BLaER1 treated with 17β-estradiol and CSF1 and Interleukin-3, amounts not matched to agents 10 nM and 100 nM (cell line): ENCODE data around the gene PYGL.
A peak's percentile ranks its signal among the peaks of the same experiment; 100 is the strongest.

Experiments
- H3K27ac ChIP-seq, 11 experiments: shearing (Covaris generic); formaldehyde crosslinking; 2 replicates each; pipeline ENCODE4 v1.8.1; 2022
- H3K27me3 ChIP-seq, 11 experiments: shearing (Covaris generic); formaldehyde crosslinking; 2 replicates each; pipeline ENCODE4 v1.8.1; 2022
- H3K36me3 ChIP-seq, 11 experiments: shearing (Covaris generic); formaldehyde crosslinking; 2 replicates each; pipeline ENCODE4 v1.8.1; 2022
- H3K4me1 ChIP-seq, 10 experiments: shearing (Covaris generic); formaldehyde crosslinking; 2 replicates each; pipeline ENCODE4 v1.8.1; 2022
- H3K4me2 ChIP-seq, 11 experiments: shearing (Covaris generic); formaldehyde crosslinking; 2 replicates each; pipeline ENCODE4 v1.8.1; 2022
- H3K4me3 ChIP-seq, 10 experiments: shearing (Covaris generic); formaldehyde crosslinking; 2 replicates each; pipeline ENCODE4 v1.8.1; 2022
- H3K9ac ChIP-seq, 11 experiments: shearing (Covaris generic); formaldehyde crosslinking; 2 replicates each; pipeline ENCODE4 v1.8.1; 2022
- H3K9me3 ChIP-seq, 11 experiments: shearing (Covaris generic); formaldehyde crosslinking; replicated peaks in 1 of 11; 2 replicates each; pipeline ENCODE4 v1.8.1; 2022
- H4K20me1 ChIP-seq, 11 experiments: shearing (Covaris generic); formaldehyde crosslinking; 2 replicates each; pipeline ENCODE4 v1.8.1; 2022
- Cebpa-rat ChIP-seq, 11 experiments: shearing (Covaris generic); IDR thresholded peaks; 2 replicates each; pipeline ENCODE4 v1.8.1; 2022

Gene PYGL

DNA sequence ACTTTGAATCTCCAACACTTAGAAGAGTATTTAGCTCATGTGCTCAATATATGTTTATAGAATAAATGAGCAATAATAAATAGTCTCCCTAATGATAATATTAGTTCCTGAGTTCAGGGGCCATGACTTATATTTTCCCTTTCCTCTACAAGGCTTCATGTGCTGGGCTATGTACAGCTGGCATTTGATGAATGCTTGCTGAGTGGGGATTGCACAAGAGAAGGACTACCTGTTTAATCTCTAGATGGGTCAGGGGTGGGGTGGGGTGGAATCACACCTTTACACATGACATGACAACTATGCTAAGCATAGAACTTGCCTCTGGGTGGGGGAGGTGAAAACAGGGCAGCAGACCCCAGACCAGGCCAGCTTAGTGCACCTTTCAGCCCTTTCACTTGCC lies 80.0 kb downstream of the PYGL start:
- no peak for TF ChIP-seq Cebpa-rat (IDR thresholded peaks at IDR 0.05)
- Histone ChIP-seq H3K27me3 (peaks cover 0 to under 1% (median 0%) of the 10 kb centered on the region in 11 experiments; a peak in 1 of 22 replicates), H3K4me2 (peak overlapping the region in 3 of 11 experiments; percentile 44 to 82 (median 68); a peak in 3 of 22 replicates), H3K36me3 (no peaks in the 10 kb centered on the region), H3K4me1 (peaks cover 28 to 54% (median 30%) of the 10 kb centered on the region in 10 experiments), H3K9ac (no peak overlapping the region), H3K27ac (no peak overlapping the region), H3K4me3 (no peak overlapping the region), H4K20me1 (no peaks in the 10 kb centered on the region), H3K9me3 (no peaks in the 10 kb centered on the region)

DNA sequence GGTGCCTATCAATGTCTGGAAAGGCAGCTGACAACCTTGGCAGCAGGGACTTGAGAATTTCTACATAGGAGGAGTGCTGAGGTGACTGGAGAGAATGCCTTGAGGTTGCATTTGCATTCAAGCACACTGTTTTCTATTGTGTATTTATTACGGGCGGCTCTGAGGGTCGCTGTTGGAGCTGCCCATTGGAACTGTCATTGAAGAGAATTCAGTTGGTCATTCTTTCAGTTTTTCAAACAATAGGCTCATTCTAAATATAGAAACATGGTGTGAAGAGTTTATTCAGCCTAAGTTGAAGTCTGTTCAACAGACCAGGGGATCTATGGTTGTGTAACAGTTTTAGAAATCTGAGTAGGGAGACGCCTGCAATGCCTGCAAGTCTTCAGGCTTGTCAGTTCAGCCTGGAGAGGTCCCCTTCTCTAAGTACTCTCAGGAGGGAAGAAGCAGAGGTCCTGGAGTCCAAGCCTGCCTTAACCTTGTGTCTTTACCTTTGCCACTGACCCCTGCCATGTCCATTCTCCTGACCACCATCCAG lies 82.2 kb downstream of the PYGL start:
- no peak for TF ChIP-seq Cebpa-rat (IDR thresholded peaks at IDR 0.05)
- H3K4me2 ChIP-seq: peak overlapping the region in 1 of 11 experiments; percentile 19; a peak in 1 of 22 replicates
- peaks cover 46 to 72% (median 50%) of the 10 kb centered on the region in 10 experiments for H3K4me1 ChIP-seq
- H4K20me1 ChIP-seq: no peaks in the 10 kb centered on the region
- H3K36me3 ChIP-seq: no peaks in the 10 kb centered on the region
- no peak overlapping the region for H3K9ac ChIP-seq
- H3K27me3 ChIP-seq: no peaks in the 10 kb centered on the region; a peak in 1 of 22 replicates
- no peak overlapping the region for H3K4me3 ChIP-seq
- no peaks in the 10 kb centered on the region for H3K9me3 ChIP-seq
- H3K27ac ChIP-seq: no peak overlapping the region

DNA sequence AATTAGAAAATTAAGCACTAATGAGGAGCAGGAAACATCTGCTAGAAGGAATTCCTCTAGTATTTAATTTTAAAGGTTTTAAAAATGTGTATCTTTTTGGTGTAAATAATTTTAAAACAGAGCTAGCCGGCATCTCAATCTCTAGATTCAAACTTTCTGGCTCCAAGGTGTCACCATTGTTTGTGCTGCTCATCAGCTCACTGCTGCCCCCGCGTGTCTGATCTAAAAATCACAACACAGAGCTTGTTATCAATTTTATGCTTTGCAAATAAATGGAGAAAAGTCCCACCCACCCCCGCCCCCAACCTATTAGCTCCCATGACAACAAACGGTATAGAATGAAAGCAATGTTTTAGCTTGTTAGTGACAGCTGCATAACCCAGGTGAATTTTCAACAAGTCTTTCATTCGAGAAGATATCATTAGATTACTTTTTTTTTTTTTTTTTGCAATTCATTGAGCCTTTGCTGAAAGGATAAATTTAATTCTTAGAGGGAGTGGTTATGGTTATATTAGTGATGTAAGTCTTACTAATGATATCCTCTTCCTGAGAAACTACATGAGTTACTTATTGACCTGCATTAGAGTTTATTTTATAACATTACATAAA lies 83.7 kb downstream of the PYGL start:
- TF ChIP-seq Cebpa-rat (IDR thresholded peaks at IDR 0.05): no peak
- Histone ChIP-seq H3K27me3 (no peaks in the 10 kb centered on the region; a peak in 1 of 22 replicates), H3K9ac (peak overlapping the region; percentile 53 to 79 (median 71); a peak in 21 of 22 replicates), H4K20me1 (no peaks in the 10 kb centered on the region), H3K4me3 (peak overlapping the region; percentile 52 to 71 (median 60)), H3K4me2 (peak overlapping the region; percentile 88 to 99 (median 94)), H3K9me3 (no peaks in the 10 kb centered on the region), H3K36me3 (no peaks in the 10 kb centered on the region), H3K4me1 (peaks cover 34 to 61% (median 42%) of the 10 kb centered on the region in 10 experiments), H3K27ac (peak overlapping the region in 9 of 11 experiments; percentile 10 to 79 (median 68); a peak in 16 of 22 replicates)

DNA sequence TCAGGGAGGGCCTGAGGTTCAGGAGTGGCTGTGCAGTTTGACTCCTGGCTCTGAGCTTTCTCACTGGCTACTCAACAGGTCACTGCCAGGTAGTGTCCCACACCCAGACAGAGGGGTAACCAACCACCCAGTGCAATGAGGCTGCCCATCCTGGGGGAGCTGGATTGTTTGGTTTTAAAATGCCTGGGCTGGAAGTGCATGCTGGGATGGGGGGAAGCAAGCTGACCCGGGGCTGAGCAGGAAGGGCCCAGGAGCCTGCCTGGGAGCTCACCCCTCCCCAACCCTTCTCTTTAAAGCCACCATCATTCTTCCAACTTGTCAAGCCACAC lies 85.0 kb downstream of the PYGL start:
- H3K4me2 ChIP-seq: peak overlapping the region; percentile 88 to 99 (median 94)
- H4K20me1 ChIP-seq: no peaks in the 10 kb centered on the region
- no peaks in the 10 kb centered on the region for H3K9me3 ChIP-seq
- H3K4me3 ChIP-seq: peak overlapping the region; percentile 52 to 71 (median 60)
- no peaks in the 10 kb centered on the region for H3K27me3 ChIP-seq
- TF ChIP-seq Cebpa-rat (IDR thresholded peaks at IDR 0.05): no peak
- H3K36me3 ChIP-seq: no peaks in the 10 kb centered on the region
- peak overlapping the region; percentile 53 to 79 (median 71); a peak in 21 of 22 replicates for H3K9ac ChIP-seq
- peak overlapping the region in 10 of 11 experiments; percentile 10 to 79 (median 68); a peak in 16 of 22 replicates for H3K27ac ChIP-seq
- H3K4me1 ChIP-seq: peaks cover 36 to 59% (median 41%) of the 10 kb centered on the region in 10 experiments

DNA sequence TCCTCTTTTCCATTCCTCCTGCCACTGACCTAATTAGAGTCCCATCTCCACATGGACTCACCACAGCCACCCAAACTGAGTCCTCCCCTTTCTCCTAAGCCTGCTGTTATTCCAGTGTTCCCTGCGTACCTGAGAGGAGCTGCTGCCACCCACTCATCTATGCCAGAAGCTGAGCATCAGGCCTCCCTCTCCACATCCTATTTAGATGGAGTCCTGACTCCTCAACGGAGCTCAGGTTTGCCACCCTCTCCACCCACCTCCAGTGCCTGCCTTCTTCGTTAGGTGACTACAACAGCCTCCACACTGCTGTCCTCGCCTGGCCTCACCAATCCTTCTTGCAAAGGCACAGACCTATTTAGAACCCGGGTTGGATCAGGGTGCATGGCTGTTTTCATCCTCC lies 87.6 kb downstream of the PYGL start:
- TF ChIP-seq Cebpa-rat (IDR thresholded peaks at IDR 0.05): no peak
- H3K9ac ChIP-seq: no peak overlapping the region

DNA sequence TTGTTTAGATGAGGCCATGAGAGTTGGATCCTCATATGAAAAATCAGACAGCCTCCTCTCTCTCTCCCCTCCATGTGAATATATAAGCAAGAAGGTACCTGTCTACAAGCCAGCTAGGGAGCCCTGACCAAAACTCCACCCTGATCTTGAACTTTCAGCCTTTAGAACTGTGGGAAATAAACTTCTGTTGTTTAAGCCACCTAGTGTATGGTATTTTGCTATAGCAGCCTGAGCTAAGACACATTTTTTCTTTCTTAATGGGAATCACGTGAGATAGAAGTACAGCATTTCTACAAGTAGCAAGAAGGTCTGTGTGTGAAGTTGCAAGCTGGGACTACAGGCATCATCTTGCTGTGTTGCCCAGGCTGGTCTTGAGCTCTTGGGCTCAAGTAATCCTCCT lies 88.7 kb downstream of the PYGL start:
- Histone ChIP-seq H3K36me3 (no peaks in the 10 kb centered on the region), H3K4me1 (peaks cover 34 to 47% (median 42%) of the 10 kb centered on the region in 10 experiments), H4K20me1 (no peaks in the 10 kb centered on the region), H3K9me3 (no peaks in the 10 kb centered on the region), H3K27me3 (no peaks in the 10 kb centered on the region), H3K9ac (no peak overlapping the region), H3K4me3 (no peak overlapping the region), H3K27ac (no peak overlapping the region), H3K4me2 (0 out of 22 replicates have a peak overlapping the region, but pooled peaks of 1 of the 11 experiments have one; percentile 62)
- no peak for TF ChIP-seq Cebpa-rat (IDR thresholded peaks at IDR 0.05)

More for the DNA sequence above, 87.6 kb downstream of the PYGL start:
- peaks cover 34 to 47% (median 42%) of the 10 kb centered on the region in 10 experiments for H3K4me1 ChIP-seq
- H3K27ac ChIP-seq: no peak overlapping the region
- H3K9me3 ChIP-seq: no peaks in the 10 kb centered on the region
- no peak overlapping the region for H3K4me2 ChIP-seq
- H3K4me3 ChIP-seq: no peak overlapping the region
- no peaks in the 10 kb centered on the region for H3K36me3 ChIP-seq
- H3K27me3 ChIP-seq: no peaks in the 10 kb centered on the region
- no peaks in the 10 kb centered on the region for H4K20me1 ChIP-seq
